WTC11 (cell line): ENCODE results near the gene SLC22A4. TPM values are rescaled to one million over a fixed set of nuclear protein-coding genes. Genes with fewer than 3 reads are reported as not detected.

ENCODE experiments used
- ATAC-seq: fragments of 200-7000 bp; cut with Tn5 transposase; 2 replicates; pipeline ENCODE4 v1.10.0; 2021; ENCODE audit warnings: mild to moderate bottlenecking, moderate library complexity
- CTCF ChIA-PET: fragments of 300-600 bp; sonication (Branson Sonifier 250); formaldehyde crosslinking; loops from one replicate; lab custom pipeline; 2021; ENCODE audit warnings: antibody characterized with exemption; lab: Charles Lee
- POLR2A ChIA-PET: fragments of 350-600 bp; sonication (Branson Sonifier 250); formaldehyde crosslinking; loops from one replicate; lab custom pipeline; 2021; ENCODE audit warnings: antibody characterized with exemption; lab: Charles Lee
- DNase-seq: peaks from one replicate; pipeline ENCODE4 v3.0.0; 2021; ENCODE audit warnings: low spot score
- H3K27ac Mint-ChIP-seq: 2 replicates; pipeline ENCODE4 v1.8.0; 2021; ENCODE audit warnings: mixed read lengths
- H3K27me3 Mint-ChIP-seq: 2 replicates; pipeline ENCODE4 v1.8.0; 2021; ENCODE audit warnings: low read depth, mild to moderate bottlenecking, moderate library complexity, mixed read lengths
- H3K36me3 Mint-ChIP-seq: 2 replicates; pipeline ENCODE4 v1.8.0; 2021; ENCODE audit warnings: mixed read lengths
- H3K4me1 Mint-ChIP-seq: 2 replicates; pipeline ENCODE4 v1.8.0; 2022; ENCODE audit warnings: mixed read lengths
- H3K4me3 Mint-ChIP-seq: 2 replicates; pipeline ENCODE4 v1.8.0; 2021; ENCODE audit warnings: mild to moderate bottlenecking, moderate library complexity, mixed read lengths
- H3K9me3 Mint-ChIP-seq: 2 replicates; pipeline ENCODE4 v1.8.0; 2021; ENCODE audit warnings: mixed read lengths
- AR ChIP-seq: fragments of 250-450 bp; sonication (Bioruptor Pico); IDR thresholded peaks from 2 replicates; pipeline ENCODE4 v1.9.0; 2021; ENCODE audit warnings: mild to moderate bottlenecking
- EMX1 ChIP-seq: fragments of 250-450 bp; sonication (Bioruptor Pico); IDR thresholded peaks from 2 replicates; pipeline ENCODE4 v1.8.0; 2021; ENCODE audit warnings: mild to moderate bottlenecking
- NR2C2 ChIP-seq: sonication (generic); formaldehyde crosslinking; IDR thresholded peaks from 2 replicates; pipeline ENCODE4 v1.8.0; 2022; ENCODE audit warnings: mild to moderate bottlenecking, missing genetic modification reagents
- OVOL2 ChIP-seq: fragments of 250-450 bp; sonication (Bioruptor Pico); IDR thresholded peaks from 2 replicates; pipeline ENCODE4 v1.9.0; 2021; ENCODE audit warnings: mild to moderate bottlenecking, borderline replicate concordance
- TCF7 ChIP-seq: sonication (generic); formaldehyde crosslinking; IDR thresholded peaks from 2 replicates; pipeline ENCODE4 v1.8.0; 2022; ENCODE audit warnings: mild to moderate bottlenecking, low read depth, missing genetic modification reagents, moderate library complexity
- TP53 ChIP-seq: sonication (generic); formaldehyde crosslinking; IDR thresholded peaks from 2 replicates; pipeline ENCODE4 v1.8.1; 2023; ENCODE audit warnings: mild to moderate bottlenecking, missing genetic modification reagents
- USF2 ChIP-seq: sonication (generic); formaldehyde crosslinking; IDR thresholded peaks from 2 replicates; pipeline ENCODE4 v1.8.1; 2023; ENCODE audit warnings: mild to moderate bottlenecking, missing genetic modification reagents, moderate library complexity
- ZNF219 ChIP-seq: sonication (generic); formaldehyde crosslinking; IDR thresholded peaks from 2 replicates; pipeline ENCODE4 v1.8.0; 2023; ENCODE audit warnings: missing genetic modification reagents, mild to moderate bottlenecking, borderline replicate concordance
- ZNF281 ChIP-seq: sonication (generic); formaldehyde crosslinking; IDR thresholded peaks from 2 replicates; pipeline ENCODE4 v1.8.0; 2023; ENCODE audit warnings: mild to moderate bottlenecking, missing genetic modification reagents
- ZNF396 ChIP-seq: fragments of 250-450 bp; sonication (Bioruptor Pico); IDR thresholded peaks from 2 replicates; pipeline ENCODE4 v1.8.0; 2021; ENCODE audit warnings: mild to moderate bottlenecking, moderate library complexity, borderline replicate concordance
- total RNA-seq: library from RNA; stranded (reverse); gene quantifications from 3 replicates; pipeline ENCODE4 v1.2.3, GENCODE V29; 2021

SLC22A4 gene
- total RNA-seq, 1 experiment from 2014 or later = 0.35 TPM

- Mint-ChIP-seq H3K4me3 (peak overlapping the region; percentile 69), H3K9me3 (no peaks in the 10 kb centered on the region), H3K27ac (no peak overlapping the region), H3K27me3 (peaks cover 16% of the 10 kb centered on the region), H3K4me1 (peaks cover 9% of the 10 kb centered on the region), H3K36me3 (no peaks in the 10 kb centered on the region)
- CTCF ChIA-PET = interaction anchor here (1.1 to 2.6 kb wide), 6 partner anchors 17 to 180 kb away, joined by 4 to 15 read pairs (median 7); partner anchors contain the start of gene SLC22A4
- ATAC-seq = no peak
- DNase-seq = no peak
- no peak for TF ChIP-seq AR (CRISPR knock-in tag)
- no peak for TF ChIP-seq ZNF219
- TF ChIP-seq TP53 (CRISPR knock-in tag) = no peak
- POLR2A ChIA-PET = interaction anchor here (1.4 kb wide), 1 partner anchor 76 kb away, joined by 8 read pairs; the partner anchor contains the start of gene SLC22A4
Observed at GRCh38 chr5:132370181-132370970, 76.2 kb downstream of the SLC22A4 start.

GRCh38 chr5:132370971-132371602 lies 76.9 kb downstream of the SLC22A4 start:
- CTCF ChIA-PET = interaction anchor here (1.3 to 2.5 kb wide), 2 partner anchors 15 to 133 kb away, joined by 4 to 6 read pairs; no protein-coding TSS in a partner anchor
- no peaks in the 10 kb centered on the region for H3K9me3 Mint-ChIP-seq
- no peak for DNase-seq
- peaks cover 9% of the 10 kb centered on the region for H3K4me1 Mint-ChIP-seq
- peak overlapping the region; percentile 69 for H3K4me3 Mint-ChIP-seq
- peaks cover 16% of the 10 kb centered on the region for H3K27me3 Mint-ChIP-seq
- no peak for TF ChIP-seq ZNF396 (CRISPR knock-in tag)
- no peak for TF ChIP-seq USF2
- TF ChIP-seq ZNF281 (CRISPR knock-in tag) = no peak
- no peak for TF ChIP-seq NR2C2 (CRISPR knock-in tag)
- TF ChIP-seq, all 79 proteins: peak for 0
- H3K27ac Mint-ChIP-seq = no peak overlapping the region
- H3K36me3 Mint-ChIP-seq = no peaks in the 10 kb centered on the region
- ATAC-seq = no peak
- POLR2A ChIA-PET = interaction anchor here (0.9 kb wide), 1 partner anchor 99 kb away, joined by 3 read pairs; no protein-coding TSS in a partner anchor

GRCh38 chr5:132371603-132371994 lies 77.4 kb downstream of the SLC22A4 start:
- Mint-ChIP-seq H3K9me3 (no peaks in the 10 kb centered on the region), H3K4me1 (peaks cover 9% of the 10 kb centered on the region), H3K27me3 (peaks cover 16% of the 10 kb centered on the region), H3K36me3 (no peaks in the 10 kb centered on the region), H3K4me3 (no peak overlapping the region; the same call in 1 of the 2 replicates), H3K27ac (no peak overlapping the region)
- ChIA-PET POLR2A (interaction anchor here (0.9 kb wide), 1 partner anchor 100 kb away, joined by 3 read pairs; no protein-coding TSS in a partner anchor), CTCF (interaction anchor here (1.3 to 2.5 kb wide), 2 partner anchors 15 to 133 kb away, joined by 4 to 6 read pairs; no protein-coding TSS in a partner anchor)
- DNase-seq (no peak), ATAC-seq (no peak)
- no peak for TF ChIP-seq OVOL2 (CRISPR knock-in tag)
- TF ChIP-seq TCF7 (CRISPR knock-in tag) = no peak
- no peak for TF ChIP-seq EMX1 (CRISPR knock-in tag)
- TF ChIP-seq, all 79 proteins: peak for 0
